22Rv1 (cell line): ENCODE data around the gene CBLC.

Experiments used
- ZFX ChIP-seq: fragments of 450-650 bp; IDR thresholded peaks from 2 replicates; pipeline ENCODE4 v1.6.1; 2017; ENCODE audit warnings: antibody characterized with exemption, borderline replicate concordance
- TF ChIP-seq, protein P1 (sequence below): fragments of 450-650 bp; IDR thresholded peaks from 2 replicates; pipeline ENCODE4 v1.5.1; 2017; ENCODE audit warnings: mild to moderate bottlenecking

DNA sequence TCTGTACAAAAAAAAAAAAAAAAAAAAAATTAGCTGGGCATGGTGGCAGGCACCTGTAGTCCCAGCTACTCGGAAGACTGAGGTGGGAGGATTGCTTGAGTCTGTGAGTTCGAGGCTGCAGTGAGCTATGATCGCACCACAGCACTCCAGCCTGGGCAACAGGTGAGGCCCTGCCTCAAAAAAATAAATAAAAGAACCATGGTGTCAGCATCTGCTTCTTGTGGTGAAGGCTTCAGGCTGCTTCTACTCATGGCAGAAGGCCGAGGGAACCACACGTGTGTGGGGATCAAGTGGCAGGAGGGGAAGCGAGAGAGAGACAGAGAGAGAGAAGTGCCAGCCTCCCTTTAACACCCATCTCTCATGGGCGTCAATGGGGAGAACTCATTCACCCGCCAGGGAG is 15.7 kb upstream of the CBLC start:
- TF ChIP-seq, protein P1, sequence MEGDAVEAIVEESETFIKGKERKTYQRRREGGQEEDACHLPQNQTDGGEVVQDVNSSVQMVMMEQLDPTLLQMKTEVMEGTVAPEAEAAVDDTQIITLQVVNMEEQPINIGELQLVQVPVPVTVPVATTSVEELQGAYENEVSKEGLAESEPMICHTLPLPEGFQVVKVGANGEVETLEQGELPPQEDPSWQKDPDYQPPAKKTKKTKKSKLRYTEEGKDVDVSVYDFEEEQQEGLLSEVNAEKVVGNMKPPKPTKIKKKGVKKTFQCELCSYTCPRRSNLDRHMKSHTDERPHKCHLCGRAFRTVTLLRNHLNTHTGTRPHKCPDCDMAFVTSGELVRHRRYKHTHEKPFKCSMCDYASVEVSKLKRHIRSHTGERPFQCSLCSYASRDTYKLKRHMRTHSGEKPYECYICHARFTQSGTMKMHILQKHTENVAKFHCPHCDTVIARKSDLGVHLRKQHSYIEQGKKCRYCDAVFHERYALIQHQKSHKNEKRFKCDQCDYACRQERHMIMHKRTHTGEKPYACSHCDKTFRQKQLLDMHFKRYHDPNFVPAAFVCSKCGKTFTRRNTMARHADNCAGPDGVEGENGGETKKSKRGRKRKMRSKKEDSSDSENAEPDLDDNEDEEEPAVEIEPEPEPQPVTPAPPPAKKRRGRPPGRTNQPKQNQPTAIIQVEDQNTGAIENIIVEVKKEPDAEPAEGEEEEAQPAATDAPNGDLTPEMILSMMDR: no peak
- TF ChIP-seq ZFX: no peak
